Osteoblast (primary cell): Measurements from ENCODE around the gene LTO1. TPM values are rescaled to one million over a fixed set of nuclear protein-coding genes. Genes with fewer than 3 reads are reported as not detected.

Experiments
- DNase-seq: peaks from one replicate; pipeline ENCODE4 v3.0.0; 2011; ENCODE audit warnings: low spot score, mixed read lengths; ENCODE audit not compliant: insufficient read length; ENCODE audit errors: missing footprints
- H2AFZ ChIP-seq: 2 replicates; pipeline ENCODE4 v1.6.0; 2011; ENCODE audit warnings: mild to moderate bottlenecking, low read length
- H3K27ac ChIP-seq: 2 replicates; pipeline ENCODE4 v1.5.1; 2011; ENCODE audit warnings: mild to moderate bottlenecking, low read depth, low read length, moderate library complexity
- H3K27me3 ChIP-seq: 2 replicates; pipeline ENCODE4 v1.6.0; 2012; ENCODE audit warnings: mild to moderate bottlenecking, control low read depth, inconsistent platforms, low read length, moderate library complexity; ENCODE audit not compliant: insufficient read depth
- H3K36me3 ChIP-seq: 2 replicates; pipeline ENCODE4 v1.5.1; 2011; ENCODE audit warnings: mild to moderate bottlenecking, low read length, control low read depth, moderate library complexity; ENCODE audit not compliant: insufficient read depth
- H3K4me1 ChIP-seq: 2 replicates; pipeline ENCODE4 v1.5.1; 2011; ENCODE audit warnings: mild to moderate bottlenecking, low read length, control low read depth, moderate library complexity; ENCODE audit not compliant: insufficient read depth
- H3K4me2 ChIP-seq: 2 replicates; pipeline ENCODE4 v1.6.0; 2011; ENCODE audit warnings: mild to moderate bottlenecking, low read length; ENCODE audit not compliant: insufficient read depth
- H3K4me3 ChIP-seq: fragments of 200-600 bp; sonication (generic); 3 replicates; pipeline ENCODE4 v1.5.1; 2012; ENCODE audit warnings: mild to moderate bottlenecking, low read length, inconsistent platforms; ENCODE audit not compliant: insufficient read depth
- H3K79me2 ChIP-seq: 2 replicates; pipeline ENCODE4 v1.6.0; 2012; ENCODE audit warnings: mild to moderate bottlenecking, low read length, control low read depth, inconsistent platforms; ENCODE audit not compliant: insufficient read depth
- H3K9me3 ChIP-seq: 2 replicates; pipeline ENCODE4 v1.5.1; 2011; ENCODE audit warnings: low read depth, low read length, control low read depth
- H4K20me1 ChIP-seq: 2 replicates; pipeline ENCODE4 v1.6.0; 2012; ENCODE audit warnings: mild to moderate bottlenecking, low read length, control low read depth; ENCODE audit not compliant: insufficient read depth
- total RNA-seq: library from RNA; depleted of rRNA; stranded (reverse); fragments of >200 nt; gene quantifications from 2 replicates; pipeline ENCODE4 v1.2.3, GENCODE V29; 2012
- TF ChIP-seq, protein P1 (sequence below): IDR thresholded peaks from 2 replicates; pipeline ENCODE4 v1.5.1; 2011; ENCODE audit warnings: mild to moderate bottlenecking, low read depth, low read length, moderate library complexity; ENCODE audit errors: extremely low read depth

LTO1 gene
- total RNA-seq, 1 donor, result 24.6 TPM

DNA sequence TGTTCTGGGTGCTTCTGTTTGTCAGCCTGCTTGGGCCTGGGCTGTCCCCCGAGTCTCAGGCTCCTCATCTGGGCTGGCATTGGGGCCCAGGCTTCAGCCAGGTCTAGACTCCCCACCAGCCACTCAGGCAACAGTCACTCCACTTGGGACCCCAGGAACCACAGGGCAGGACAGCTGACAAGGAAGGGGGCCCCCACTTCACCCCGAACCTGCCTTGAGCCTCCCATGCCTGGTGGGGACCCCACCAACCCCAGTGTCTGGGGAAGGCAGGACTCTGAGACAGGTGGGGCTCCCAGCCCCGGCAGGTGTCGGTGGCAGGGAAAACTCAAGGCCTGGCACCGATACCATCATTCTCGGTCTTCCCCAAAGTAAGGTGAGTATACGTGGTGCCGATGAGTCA lies 11.7 kb upstream of the LTO1 start:
- Histone ChIP-seq H3K4me2 (no peak overlapping the region), H3K27ac (no peak overlapping the region), H4K20me1 (no peaks in the 10 kb centered on the region), H3K9me3 (no peaks in the 10 kb centered on the region), H3K27me3 (peaks cover 3% of the 10 kb centered on the region), H2AFZ (no peak overlapping the region), H3K36me3 (no peaks in the 10 kb centered on the region), H3K4me3 (no peak overlapping the region), H3K79me2 (no peaks in the 10 kb centered on the region), H3K4me1 (no peaks in the 10 kb centered on the region)
- peak; percentile 43 for DNase-seq
- TF ChIP-seq, protein P1, sequence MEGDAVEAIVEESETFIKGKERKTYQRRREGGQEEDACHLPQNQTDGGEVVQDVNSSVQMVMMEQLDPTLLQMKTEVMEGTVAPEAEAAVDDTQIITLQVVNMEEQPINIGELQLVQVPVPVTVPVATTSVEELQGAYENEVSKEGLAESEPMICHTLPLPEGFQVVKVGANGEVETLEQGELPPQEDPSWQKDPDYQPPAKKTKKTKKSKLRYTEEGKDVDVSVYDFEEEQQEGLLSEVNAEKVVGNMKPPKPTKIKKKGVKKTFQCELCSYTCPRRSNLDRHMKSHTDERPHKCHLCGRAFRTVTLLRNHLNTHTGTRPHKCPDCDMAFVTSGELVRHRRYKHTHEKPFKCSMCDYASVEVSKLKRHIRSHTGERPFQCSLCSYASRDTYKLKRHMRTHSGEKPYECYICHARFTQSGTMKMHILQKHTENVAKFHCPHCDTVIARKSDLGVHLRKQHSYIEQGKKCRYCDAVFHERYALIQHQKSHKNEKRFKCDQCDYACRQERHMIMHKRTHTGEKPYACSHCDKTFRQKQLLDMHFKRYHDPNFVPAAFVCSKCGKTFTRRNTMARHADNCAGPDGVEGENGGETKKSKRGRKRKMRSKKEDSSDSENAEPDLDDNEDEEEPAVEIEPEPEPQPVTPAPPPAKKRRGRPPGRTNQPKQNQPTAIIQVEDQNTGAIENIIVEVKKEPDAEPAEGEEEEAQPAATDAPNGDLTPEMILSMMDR, result no peak

DNA sequence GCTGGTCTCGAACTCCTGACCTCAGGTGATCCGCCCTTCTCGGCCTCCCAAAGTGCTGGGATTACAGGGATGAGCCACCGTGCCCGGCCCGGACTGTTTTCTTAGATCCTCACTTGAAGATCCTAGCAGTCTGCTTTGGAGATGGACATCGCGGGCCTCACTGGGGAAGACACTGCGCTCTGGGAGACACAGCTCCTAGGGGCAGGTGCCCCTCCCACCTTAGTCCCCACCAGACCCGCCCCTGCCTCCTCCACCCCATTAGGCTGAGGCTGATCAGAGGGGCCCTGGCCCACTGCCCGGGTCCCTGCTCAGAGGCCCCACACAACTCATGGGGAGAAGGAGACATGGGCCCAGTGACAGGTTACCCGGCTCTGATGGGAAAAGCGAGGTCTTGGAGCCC lies 11.3 kb upstream of the LTO1 start:
- Histone ChIP-seq H3K4me1 (no peaks in the 10 kb centered on the region), H3K36me3 (no peaks in the 10 kb centered on the region), H2AFZ (no peak overlapping the region), H3K4me3 (no peak overlapping the region), H3K9me3 (no peaks in the 10 kb centered on the region), H4K20me1 (no peaks in the 10 kb centered on the region), H3K79me2 (no peaks in the 10 kb centered on the region), H3K27me3 (peaks cover 3% of the 10 kb centered on the region), H3K27ac (no peak overlapping the region), H3K4me2 (no peak overlapping the region)
- TF ChIP-seq, protein P1, result no peak
- no peak for DNase-seq

DNA sequence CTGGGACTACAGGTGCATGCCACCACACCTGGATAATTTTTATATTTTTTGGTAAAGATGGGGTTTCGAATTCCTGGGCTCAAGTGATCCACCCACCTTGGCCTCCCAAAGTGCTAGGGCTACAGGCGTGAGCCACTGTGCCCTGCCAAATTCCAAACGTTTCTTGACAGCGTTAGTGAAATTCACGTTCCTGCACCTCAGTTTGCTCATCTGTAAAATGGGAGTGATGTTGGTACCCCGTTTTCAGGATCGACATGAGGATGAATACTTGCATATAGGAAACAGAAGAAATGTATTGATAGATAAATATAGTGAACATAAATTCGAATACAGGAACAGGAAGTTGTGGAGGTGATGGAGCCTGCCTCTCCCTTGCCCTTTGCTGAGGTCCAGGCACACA lies 10.2 kb upstream of the LTO1 start:
- no peaks in the 10 kb centered on the region for H3K36me3 ChIP-seq
- H3K9me3 ChIP-seq, result no peaks in the 10 kb centered on the region
- H2AFZ ChIP-seq, result no peak overlapping the region
- H4K20me1 ChIP-seq, result no peaks in the 10 kb centered on the region
- H3K79me2 ChIP-seq, result no peaks in the 10 kb centered on the region
- peaks cover 3% of the 10 kb centered on the region for H3K27me3 ChIP-seq
- H3K4me1 ChIP-seq, result no peaks in the 10 kb centered on the region
- no peak for DNase-seq
- H3K27ac ChIP-seq, result no peak overlapping the region
- no peak overlapping the region for H3K4me2 ChIP-seq
- TF ChIP-seq, protein P1, result no peak
- no peak overlapping the region for H3K4me3 ChIP-seq

DNA sequence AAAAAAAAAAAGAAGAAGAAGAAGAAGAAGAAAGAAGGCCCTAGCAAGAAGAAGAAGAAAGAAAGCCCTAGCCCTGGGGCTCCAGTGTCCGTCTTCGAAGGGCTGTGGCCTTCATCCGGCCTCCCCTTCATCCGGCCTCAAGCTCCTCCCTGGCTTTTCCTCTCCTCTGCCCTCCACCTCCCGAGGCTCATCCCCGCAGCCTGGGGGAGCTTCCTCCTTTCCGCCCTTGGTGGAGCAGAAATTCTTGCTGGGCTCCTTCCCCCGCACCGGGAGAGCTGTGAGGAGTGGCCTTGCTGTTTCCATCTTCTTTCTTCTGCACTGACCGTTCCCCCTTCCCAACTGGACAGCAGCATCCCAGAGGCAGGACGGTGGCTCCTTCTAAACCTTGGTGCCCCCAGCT lies 9.5 kb upstream of the LTO1 start:
- Histone ChIP-seq H2AFZ (no peak overlapping the region), H3K9me3 (no peaks in the 10 kb centered on the region), H3K27me3 (peaks cover 3% of the 10 kb centered on the region), H3K36me3 (no peaks in the 10 kb centered on the region), H3K4me2 (no peak overlapping the region), H3K27ac (no peak overlapping the region), H4K20me1 (no peaks in the 10 kb centered on the region), H3K79me2 (no peaks in the 10 kb centered on the region), H3K4me1 (no peaks in the 10 kb centered on the region), H3K4me3 (no peak overlapping the region)
- DNase-seq, result no peak
- TF ChIP-seq, protein P1, result no peak
